Activated T-helper 1 cell treated with Interleukin-2 at 50 U/mL for 16 hours (primary cell): ENCODE data around the gene FAM187B.
A peak's percentile ranks its signal among the peaks of the same experiment; 100 is the strongest.
"Not testable (repeated sequence)": the region's sequence is repeated elsewhere in the genome, so short reads cannot be mapped to it uniquely, and the experiment has no call there.

Experiments
- DNase-seq: peaks from one replicate; pipeline ENCODE4 v3.0.0-alpha.2; 2020; ENCODE audit warnings: low read depth

Gene FAM187B

DNA sequence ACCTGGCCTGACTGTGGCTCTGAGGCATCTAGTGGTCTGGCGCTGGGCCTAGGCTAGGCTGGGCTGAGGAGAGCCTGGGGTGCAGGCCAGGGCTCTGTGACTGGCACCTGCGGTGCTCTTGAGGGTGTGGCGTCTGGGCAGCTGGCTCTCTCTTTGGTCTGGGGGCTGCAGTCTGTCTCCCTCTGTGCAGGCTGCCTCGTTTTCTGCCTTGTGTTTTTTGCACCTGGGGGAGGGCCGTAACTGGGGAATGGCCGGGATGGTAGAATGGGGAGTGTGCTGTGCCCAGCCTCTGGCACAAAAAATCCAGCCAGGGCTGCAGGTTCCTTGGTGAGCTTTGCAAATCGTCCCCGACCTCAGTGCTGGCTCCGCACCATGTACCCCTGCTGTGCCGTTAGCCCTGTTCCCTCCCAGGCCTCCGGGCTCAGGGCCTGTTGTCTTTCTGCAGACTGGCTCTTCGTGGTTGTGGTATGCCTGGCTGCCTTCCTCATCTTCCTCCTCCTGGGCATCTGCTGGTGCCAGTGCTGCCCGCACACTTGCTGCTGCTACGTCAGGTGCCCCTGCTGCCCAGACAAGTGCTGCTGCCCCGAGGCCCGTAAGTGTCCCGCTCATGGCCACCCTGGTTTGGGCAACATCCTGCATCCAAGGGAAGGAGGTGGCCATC, 33.7 kb upstream of the FAM187B start:
- no peak for DNase-seq

DNA sequence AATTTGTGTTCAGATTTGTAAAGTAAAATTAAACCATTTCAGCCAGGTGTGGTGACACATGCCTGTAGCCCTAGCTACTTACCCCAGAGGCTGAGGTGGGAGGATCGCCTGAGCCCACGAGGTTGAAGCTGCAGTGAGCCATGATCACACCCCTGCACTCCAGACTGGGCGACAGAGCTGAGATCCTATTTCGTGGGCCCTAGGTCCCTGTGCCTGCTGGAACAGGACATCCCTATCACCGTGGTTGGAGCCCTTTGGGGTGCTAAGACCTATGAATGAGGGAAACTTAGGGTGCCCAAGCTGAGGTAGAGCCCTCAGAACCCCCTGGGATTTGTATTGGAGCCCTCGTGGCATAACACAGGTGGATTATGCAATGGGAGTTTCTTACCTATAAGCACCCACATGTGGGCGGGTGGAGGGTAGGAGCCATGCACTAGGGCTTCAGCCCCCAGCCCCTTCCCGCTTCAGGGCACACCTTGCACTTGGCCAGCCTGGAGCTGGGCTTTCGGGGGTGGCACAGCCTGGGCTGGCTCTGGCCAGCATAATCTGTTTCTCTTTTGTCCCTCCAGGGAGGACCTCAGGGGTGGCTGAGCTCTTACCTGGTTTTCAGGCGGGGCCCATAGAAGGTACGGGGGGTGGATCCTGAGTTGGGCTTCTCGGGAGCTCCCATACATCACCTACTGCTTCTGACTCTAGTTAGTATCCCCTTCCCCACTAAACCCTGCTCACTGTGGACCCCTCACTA, 33.0 kb upstream of the FAM187B start:
- DNase-seq: no peak

DNA sequence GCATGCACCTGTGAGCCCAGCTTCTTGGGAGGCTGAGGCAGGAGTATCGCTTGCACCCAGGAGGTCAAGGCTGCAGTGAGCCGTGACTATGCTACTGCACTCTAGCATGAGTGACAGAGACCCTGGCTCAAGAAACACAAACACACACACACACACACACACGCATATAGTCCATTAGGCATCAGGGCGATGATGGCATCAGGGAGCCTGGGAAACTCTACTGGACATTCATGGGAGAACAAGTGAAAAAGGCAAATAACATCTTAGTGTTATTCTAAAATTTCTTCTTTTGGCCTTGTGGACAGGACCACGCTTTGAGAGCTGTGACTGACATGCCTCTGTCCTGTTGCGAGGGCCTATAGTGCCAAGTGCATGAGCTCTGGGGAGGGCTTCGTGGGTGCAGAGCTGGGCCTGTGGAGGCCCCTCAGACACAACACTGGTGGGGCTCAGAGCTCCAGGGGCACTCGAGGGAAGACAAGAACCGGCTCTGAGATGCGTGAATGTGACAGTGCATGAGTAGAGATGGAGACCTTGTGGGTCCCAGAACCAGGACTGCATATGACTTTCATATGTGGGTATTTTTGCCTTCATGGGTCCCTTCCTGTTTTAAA, 32.3 kb upstream of the FAM187B start:
- no peak for DNase-seq

GRCh38 chr19:35257113-35257461, 28.5 kb upstream of the FAM187B start:
- DNase-seq: no peak

DNA sequence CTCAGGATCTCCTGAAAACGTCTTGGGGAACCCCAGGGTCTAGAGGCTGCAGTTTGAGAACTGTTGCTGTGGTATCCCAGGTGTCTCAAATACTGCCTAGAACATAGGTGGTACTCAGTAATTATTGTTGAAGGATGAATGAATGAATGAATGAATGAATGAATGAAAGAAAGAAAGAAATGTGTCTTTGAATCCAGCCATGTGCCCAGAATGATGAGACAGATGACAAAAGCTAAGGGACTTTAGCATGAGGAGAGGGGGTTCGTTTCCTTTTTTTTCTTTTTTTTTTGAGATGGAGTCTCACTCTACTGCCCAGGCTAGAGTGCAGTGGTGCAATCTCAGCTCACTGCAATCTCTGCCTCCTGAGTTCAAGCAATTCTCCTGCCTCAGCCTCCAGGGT, 28.0 kb upstream of the FAM187B start:
- DNase-seq: no peak

GRCh38 chr19:35254341-35255297, 26.1 kb upstream of the FAM187B start:
- no peak for DNase-seq

GRCh38 chr19:35253316-35254286, 25.1 kb upstream of the FAM187B start:
- DNase-seq: no peak

DNA sequence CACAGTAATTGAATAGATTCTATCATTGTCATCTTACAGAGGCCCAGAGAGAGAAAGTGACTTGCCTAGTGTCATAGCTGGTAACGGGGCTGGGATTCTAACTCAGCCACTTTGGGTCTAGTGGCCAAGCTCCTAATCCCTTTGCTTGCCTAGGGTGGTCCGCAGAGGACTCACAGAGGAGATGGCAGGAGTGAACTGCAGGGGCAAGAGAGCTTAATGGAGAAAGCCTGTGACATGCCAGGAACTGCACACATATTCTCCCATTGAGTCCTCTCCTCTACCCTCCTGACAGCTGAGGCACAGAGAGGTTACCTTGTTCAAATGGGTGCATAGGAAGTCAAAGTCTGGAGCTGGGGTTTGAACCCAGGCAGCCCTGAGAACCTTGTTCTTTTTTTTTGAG, 22.9 kb upstream of the FAM187B start:
- DNase-seq: no peak

GRCh38 chr19:35249848-35250711, 21.5 kb upstream of the FAM187B start:
- DNase-seq: no peak

GRCh38 chr19:35249146-35249847, 20.8 kb upstream of the FAM187B start:
- no peak for DNase-seq

GRCh38 chr19:35248310-35249145, 20.0 kb upstream of the FAM187B start, which contains the start of gene LSR:
LSR (plus strand) TSS chr19:35249002; CDS start chr19:35249023, 21 bp downstream.
- DNase-seq: peak; percentile 65

- DNase-seq: peak; percentile 53
Observed at GRCh38 chr19:35247526-35248309, 19.2 kb upstream of the FAM187B start.

DNA sequence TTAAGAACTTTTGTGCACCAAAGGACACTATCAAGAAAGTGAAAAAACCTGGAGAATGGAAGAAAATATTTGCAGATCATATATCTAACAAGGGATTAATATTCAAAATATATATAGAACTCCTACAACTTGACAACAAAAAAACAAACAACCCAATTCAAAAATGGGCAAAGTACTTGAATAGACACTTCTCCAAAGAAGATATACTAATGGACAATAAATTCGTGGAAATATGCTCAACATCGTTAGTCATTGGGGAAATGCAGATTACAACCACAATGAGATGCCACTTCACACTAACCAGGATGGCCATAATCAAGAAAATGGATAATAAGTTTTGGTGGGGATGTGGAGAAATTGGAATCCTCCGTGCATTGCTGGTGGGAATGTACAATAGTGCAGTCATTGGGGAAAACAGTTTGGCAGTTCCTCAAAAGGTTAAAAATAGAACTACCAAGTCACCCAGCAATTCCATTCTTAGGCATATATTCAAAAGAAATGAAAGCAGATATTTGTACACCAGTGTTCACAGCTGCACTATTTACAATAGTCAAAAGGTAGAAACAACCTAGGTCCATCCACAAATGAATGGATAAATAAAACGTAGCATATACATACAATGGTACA, 18.0 kb upstream of the FAM187B start:
- no peak for DNase-seq

DNA sequence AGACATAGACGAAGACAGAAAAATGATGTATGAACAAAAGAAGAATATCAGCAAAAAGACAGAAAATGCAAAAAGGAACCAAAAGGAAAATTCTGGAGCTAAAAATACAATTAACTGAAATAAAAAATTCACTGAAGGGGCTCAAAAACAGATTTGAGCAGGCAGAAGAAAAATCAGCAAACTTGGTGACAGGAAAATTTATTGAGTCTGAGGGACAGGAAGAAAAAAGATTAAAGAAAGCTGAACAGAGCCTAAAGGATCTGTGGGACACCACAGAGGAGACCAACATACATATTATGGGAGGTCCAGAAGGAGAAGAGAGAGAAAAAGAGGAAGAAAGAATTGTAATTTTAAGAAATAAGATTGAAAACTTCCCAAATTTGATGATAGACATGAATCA, 12.9 kb upstream of the FAM187B start:
- no peak for DNase-seq

- no peak for DNase-seq
Observed at GRCh38 chr19:35240327-35240726, 11.8 kb upstream of the FAM187B start.

- DNase-seq: not testable (repeated sequence)
Observed at GRCh38 chr19:35239597-35239996, 11.1 kb upstream of the FAM187B start.
